GM12878 (cell line): ENCODE results near the gene SOS1. TPM values are rescaled to one million over a fixed set of nuclear protein-coding genes. Genes with fewer than 3 reads are reported as not detected.

ENCODE experiments used
- ATAC-seq: fragments of 200-7000 bp; cut with Tn5 transposase; 3 replicates; pipeline ENCODE4 v1.9.1; 2020; ENCODE audit warnings: mild to moderate bottlenecking, moderate library complexity
- BruUV-seq: library from RNA; stranded (reverse); fragments of 400-500 nt; replicated peaks from 2 replicates; lab custom pipeline; 2021; lab: Mats Ljungman, UMichigan
- CTCF ChIA-PET: fragments of 300-600 bp; sonication (Branson Sonifier 250); formaldehyde crosslinking; extraction: SDS; loops from one replicate; lab custom pipeline; 2021; ENCODE audit warnings: inconsistent platforms; lab: Yijun Ruan, JAX
- POLR2A ChIA-PET: fragments of 350-600 bp; formaldehyde crosslinking; extraction: SDS; loops from one replicate; lab custom pipeline; 2021; ENCODE audit warnings: inconsistent platforms; lab: Charles Lee
- RAD21 ChIA-PET: fragments of 300-600 bp; sonication (Branson Sonifier 250); formaldehyde crosslinking; loops from one replicate; lab custom pipeline; 2023; ENCODE audit warnings: antibody characterized with exemption; ENCODE audit not compliant: unreplicated experiment; lab: Charles Lee
- SMC1A ChIA-PET: fragments of 300-600 bp; sonication (Branson Sonifier 250); formaldehyde crosslinking; loops from one replicate; lab custom pipeline; 2023; ENCODE audit not compliant: unreplicated experiment, uncharacterized antibody; lab: Charles Lee
- DNase-seq: peaks from one replicate; pipeline ENCODE4 v3.0.0-alpha.2; 2011; ENCODE audit warnings: low read depth, low spot score
- FAIRE-seq: peaks from 3 replicates; lab custom pipeline; 2011; peaks lifted over from hg19 to GRCh38; lab: Jason Lieb, UNC
- H2AFZ ChIP-seq: 2 replicates; pipeline ENCODE4 v1.6.0; 2011; ENCODE audit warnings: low read depth, low read length, control low read depth; ENCODE audit not compliant: control insufficient read depth
- H3K27ac ChIP-seq: 2 replicates; pipeline ENCODE4 v1.5.1; 2011; ENCODE audit warnings: control low read depth; ENCODE audit not compliant: control insufficient read depth, insufficient read depth
- H3K27me3 ChIP-seq, 2 experiments: replicated peaks in 1 of 2; 2 replicates each; pipeline versions ENCODE4 v1.6.0 to v1.6.1; 2011; ENCODE audit warnings: low read length in 1 of 2; ENCODE audit not compliant: control insufficient read depth in 2 of 2, insufficient read depth in 2 of 2
- H3K36me3 ChIP-seq, 2 experiments: 2 replicates each; pipeline ENCODE4 v1.5.1; 2011; ENCODE audit warnings: low read length in 1 of 2; ENCODE audit not compliant: control insufficient read depth in 2 of 2, insufficient read depth in 2 of 2
- H3K4me1 ChIP-seq: 2 replicates; pipeline ENCODE4 v1.6.1; 2011; ENCODE audit warnings: mild to moderate bottlenecking, low read length, moderate library complexity, mixed read lengths; ENCODE audit not compliant: control insufficient read depth, insufficient read depth
- H3K4me2 ChIP-seq: 2 replicates; pipeline ENCODE4 v1.6.0; 2011; ENCODE audit warnings: control low read depth; ENCODE audit not compliant: control insufficient read depth, insufficient read depth
- H3K4me3 ChIP-seq: fragments of 200-600 bp; sonication (generic); 2 replicates; pipeline ENCODE4 v1.5.1; 2016
- H3K79me2 ChIP-seq: 2 replicates; pipeline ENCODE4 v1.6.0; 2011; ENCODE audit warnings: low read length; ENCODE audit not compliant: control insufficient read depth, insufficient read depth
- H3K9ac ChIP-seq: 2 replicates; pipeline ENCODE4 v1.8.0; 2011; ENCODE audit warnings: low read length, control low read depth, mixed read lengths; ENCODE audit not compliant: control insufficient read depth, insufficient read depth
- H3K9me3 ChIP-seq: replicated peaks from 3 replicates; pipeline ENCODE4 v1.5.1; 2011; ENCODE audit warnings: mild to moderate bottlenecking, low read length; ENCODE audit not compliant: control insufficient read depth, insufficient read depth
- H4K20me1 ChIP-seq: 2 replicates; pipeline ENCODE4 v1.6.0; 2011; ENCODE audit not compliant: control insufficient read depth, insufficient read depth
- CHD4 ChIP-seq: fragments of 200-600 bp; sonication (generic); IDR thresholded peaks from 2 replicates; pipeline ENCODE4 v1.6.1; 2016; ENCODE audit warnings: mild to moderate bottlenecking
- CREM ChIP-seq: IDR thresholded peaks from 2 replicates; pipeline ENCODE4 v1.6.1; 2014; ENCODE audit warnings: antibody characterized with exemption, low read depth
- KAT2A ChIP-seq: conservative IDR thresholded peaks from 2 replicates; pipeline ENCODE4 v1.6.1; 2011; ENCODE audit warnings: low read depth, low read length; ENCODE audit not compliant: control insufficient read depth
- MYB ChIP-seq: fragments of 150-350 bp; IDR thresholded peaks from 2 replicates; pipeline ENCODE4 v1.6.1; 2014; ENCODE audit warnings: mild to moderate bottlenecking, low read depth, low read length, borderline replicate concordance
- NR2C2 ChIP-seq: IDR thresholded peaks from 2 replicates; pipeline ENCODE4 v1.6.1; 2011; ENCODE audit warnings: borderline replicate concordance, low read depth; ENCODE audit not compliant: control insufficient read depth, insufficient read length
- NR2F1 ChIP-seq: fragments of 450-650 bp; conservative IDR thresholded peaks from 2 replicates; pipeline ENCODE4 v1.6.1; 2017; ENCODE audit warnings: mild to moderate bottlenecking
- RFX5 ChIP-seq: IDR thresholded peaks from 2 replicates; pipeline ENCODE4 v1.6.1; 2011; ENCODE audit warnings: low read depth, low read length, improper control_type of control experiment
- STAT3 ChIP-seq: IDR thresholded peaks from 2 replicates; pipeline ENCODE4 v1.6.1; 2011; ENCODE audit warnings: low read depth, low read length, improper control_type of control experiment
- USF2 ChIP-seq: IDR thresholded peaks from 2 replicates; pipeline ENCODE4 v1.6.1; 2011; ENCODE audit warnings: low read depth, low read length, improper control_type of control experiment, borderline replicate concordance
- WGBS: methylation state at CpG from one replicate; pipeline ENCODE4 v1.1.6; 2016; ENCODE audit warnings: low lambda C conversion rate; ENCODE audit not compliant: insufficient replicate concordance, insufficient coverage; ENCODE audit errors: missing lambda C conversion rate; 5-methylcytosine and 5-hydroxymethylcytosine counted together
- in situ Hi-C: fragments of 300-500 bp; cut with MboI; formaldehyde crosslinking; loops from 9 replicates; pipeline ENCODE4 v1.14.3; 2018; ENCODE audit warnings: mixed read lengths
- intact Hi-C: fragments of 100-400 bp; cut with micrococcal nuclease; formaldehyde crosslinking; loops from one replicate; pipeline ENCODE4 v1.14.2; 2022; ENCODE audit not compliant: unreplicated experiment
- polyA plus RNA-seq, 11 experiments: library from polyadenylated mRNA; depleted of rRNA in 4 of 11; unstranded in 6 of 11; stranded (reverse) in 5 of 11; fragments of >200 nt; fragmentation: Nextera tagmentation in 4 of 11; fragmentation: Illumina TruSeq in 1 of 11; extraction: Ambion mirVana in 4 of 11; extraction: Trizol in 1 of 11; gene quantifications; 1 replicate in 1 of 11; 2 replicates in 10 of 11; pipeline versions ENCODE4 v1.2.1 to v1.2.3, GENCODE V29; 2011 to 2016; ENCODE audit warnings: inconsistent platforms in 2 of 11, missing spikeins in 2 of 11, low read depth in 1 of 11
- total RNA-seq, 4 experiments: library from RNA; depleted of rRNA in 3 of 4; stranded (reverse); fragments of >200 nt in 3 of 4; fragmentation: Illumina TruSeq in 1 of 4; extraction: Trizol in 1 of 4; gene quantifications; 2 replicates each; pipeline versions ENCODE4 v1.2.1 to v1.2.3, GENCODE V29; 2013 to 2021
- TF ChIP-seq, protein P1 (sequence below): fragments of 450-650 bp; IDR thresholded peaks from 2 replicates; pipeline ENCODE4 v1.6.1; 2017; ENCODE audit warnings: mild to moderate bottlenecking, moderate library complexity

SOS1 gene
- total and polyA plus RNA-seq, 10 of the 15 experiments (the other 5 are each of a cell fraction or from before 2014, with no cell fraction given), result 2.1 to 24.1 (median 8.5) TPM

DNA sequence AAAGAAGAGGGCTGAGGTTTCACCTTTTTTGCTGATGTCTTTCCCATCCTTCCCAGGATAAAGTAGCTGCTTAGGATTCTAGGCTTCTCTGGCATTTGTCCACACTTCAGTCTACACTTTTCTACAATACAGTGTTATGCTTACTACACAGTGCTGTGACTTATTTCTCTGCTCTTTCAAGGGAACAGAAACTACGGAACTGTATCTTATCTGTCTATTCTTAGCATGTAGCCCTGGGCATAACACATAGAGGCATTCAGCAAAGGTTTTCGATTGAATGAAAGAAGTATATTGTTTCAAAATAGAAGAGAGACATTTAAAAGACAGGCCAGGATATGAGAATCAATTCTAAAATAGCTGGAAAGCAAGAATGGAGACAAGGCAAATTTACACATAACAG is 120.3 kb downstream of the SOS1 start:
- no peaks in the 10 kb centered on the region for H3K27me3 ChIP-seq
- ChIA-PET RAD21 (no interaction called here), SMC1A (interaction anchor here (0.9 to 1.9 kb wide), 2 partner anchors 11 to 53 kb away, joined by 3 to 6 read pairs; no protein-coding TSS in a partner anchor), POLR2A (interaction anchor here (0.6 kb wide), 1 partner anchor 428 kb away, joined by 3 read pairs; no protein-coding TSS in a partner anchor), CTCF (interaction anchor here (1.7 kb wide), 1 partner anchor 59 kb away, joined by 4 read pairs; no protein-coding TSS in a partner anchor)
- BruUV-seq, result no TSS peak
- 98% methylated on average over 2 of the region's 2 CpGs for WGBS
- no peaks in the 10 kb centered on the region for H3K4me1 ChIP-seq
- H3K4me2 ChIP-seq, result no peak overlapping the region
- H3K79me2 ChIP-seq, result no peaks in the 10 kb centered on the region
- H3K9ac ChIP-seq, result no peak overlapping the region
- TF ChIP-seq MYB (no peak), NR2F1 (no peak), CHD4 (no peak), KAT2A (no peak), USF2 (no peak), CREM (no peak), NR2C2 (no peak), STAT3 (no peak), RFX5 (no peak)
- TF ChIP-seq, protein P1, sequence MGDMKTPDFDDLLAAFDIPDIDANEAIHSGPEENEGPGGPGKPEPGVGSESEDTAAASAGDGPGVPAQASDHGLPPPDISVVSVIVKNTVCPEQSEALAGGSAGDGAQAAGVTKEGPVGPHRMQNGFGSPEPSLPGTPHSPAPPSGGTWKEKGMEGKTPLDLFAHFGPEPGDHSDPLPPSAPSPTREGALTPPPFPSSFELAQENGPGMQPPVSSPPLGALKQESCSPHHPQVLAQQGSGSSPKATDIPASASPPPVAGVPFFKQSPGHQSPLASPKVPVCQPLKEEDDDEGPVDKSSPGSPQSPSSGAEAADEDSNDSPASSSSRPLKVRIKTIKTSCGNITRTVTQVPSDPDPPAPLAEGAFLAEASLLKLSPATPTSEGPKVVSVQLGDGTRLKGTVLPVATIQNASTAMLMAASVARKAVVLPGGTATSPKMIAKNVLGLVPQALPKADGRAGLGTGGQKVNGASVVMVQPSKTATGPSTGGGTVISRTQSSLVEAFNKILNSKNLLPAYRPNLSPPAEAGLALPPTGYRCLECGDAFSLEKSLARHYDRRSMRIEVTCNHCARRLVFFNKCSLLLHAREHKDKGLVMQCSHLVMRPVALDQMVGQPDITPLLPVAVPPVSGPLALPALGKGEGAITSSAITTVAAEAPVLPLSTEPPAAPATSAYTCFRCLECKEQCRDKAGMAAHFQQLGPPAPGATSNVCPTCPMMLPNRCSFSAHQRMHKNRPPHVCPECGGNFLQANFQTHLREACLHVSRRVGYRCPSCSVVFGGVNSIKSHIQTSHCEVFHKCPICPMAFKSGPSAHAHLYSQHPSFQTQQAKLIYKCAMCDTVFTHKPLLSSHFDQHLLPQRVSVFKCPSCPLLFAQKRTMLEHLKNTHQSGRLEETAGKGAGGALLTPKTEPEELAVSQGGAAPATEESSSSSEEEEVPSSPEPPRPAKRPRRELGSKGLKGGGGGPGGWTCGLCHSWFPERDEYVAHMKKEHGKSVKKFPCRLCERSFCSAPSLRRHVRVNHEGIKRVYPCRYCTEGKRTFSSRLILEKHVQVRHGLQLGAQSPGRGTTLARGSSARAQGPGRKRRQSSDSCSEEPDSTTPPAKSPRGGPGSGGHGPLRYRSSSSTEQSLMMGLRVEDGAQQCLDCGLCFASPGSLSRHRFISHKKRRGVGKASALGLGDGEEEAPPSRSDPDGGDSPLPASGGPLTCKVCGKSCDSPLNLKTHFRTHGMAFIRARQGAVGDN, result no peak
- no peaks in the 10 kb centered on the region for H3K9me3 ChIP-seq
- no peak for DNase-seq
- no peak overlapping the region for H2AFZ ChIP-seq
- in situ Hi-C loops (no loop called here), intact Hi-C loops (no loop called here)
- no peaks in the 10 kb centered on the region for H4K20me1 ChIP-seq
- FAIRE-seq, result no peak
- peaks cover 1 to 4% of the 10 kb centered on the region in 2 experiments; a peak in 3 of 4 replicates for H3K36me3 ChIP-seq
- no peak overlapping the region for H3K4me3 ChIP-seq
- no peak overlapping the region for H3K27ac ChIP-seq
- no peak for ATAC-seq
